CD4-positive, alpha-beta T cell treated with Interleukin-6 at 100 ng/mL for 8 hours (primary cell): ENCODE results near the gene DLGAP5.

ENCODE experiments used
- DNase-seq: peaks from one replicate; pipeline ENCODE4 v3.0.0-alpha.2; 2020; ENCODE audit warnings: mixed read lengths, low spot score

DLGAP5 gene

DNA sequence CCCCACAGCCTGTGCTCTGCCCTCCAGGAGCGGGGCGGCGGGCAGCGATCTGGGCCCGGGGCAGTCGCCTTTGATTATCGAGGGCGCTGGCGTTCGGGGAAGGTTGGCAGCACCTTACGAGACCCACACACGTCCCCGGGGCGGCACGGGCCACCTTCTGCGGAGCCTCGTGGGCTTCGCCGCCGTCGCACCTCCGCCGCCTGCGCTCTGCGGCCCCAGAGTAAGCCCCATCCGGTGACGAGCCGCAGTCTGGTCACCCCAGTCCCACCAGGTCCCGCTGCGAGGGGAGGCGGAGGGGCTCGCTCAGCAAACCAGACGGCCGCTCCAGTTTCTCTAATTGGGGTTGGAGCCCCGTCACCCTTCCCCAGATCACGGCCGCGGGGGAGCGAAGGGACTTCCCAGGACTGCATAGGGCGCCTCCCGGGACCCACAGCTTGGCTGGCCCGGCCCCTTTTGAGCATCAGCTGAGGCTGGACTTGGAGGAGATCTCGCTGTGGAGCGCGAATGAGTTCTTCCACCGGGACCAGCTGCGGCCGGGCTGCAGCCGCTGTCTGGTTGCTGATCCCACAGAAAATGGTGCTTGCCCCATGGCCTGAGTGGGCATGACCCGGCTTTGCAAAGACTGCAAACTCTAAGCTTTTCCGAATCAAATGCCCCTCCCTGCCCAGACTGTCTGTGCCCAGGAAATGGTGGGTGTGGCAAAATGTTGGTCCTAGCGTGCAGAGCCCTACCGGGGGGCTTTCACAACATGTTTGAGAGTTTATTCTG is 61.8 kb downstream of the DLGAP5 start:
- peak; percentile 26 for DNase-seq

GRCh38 chr14:55129086-55129427 is 62.3 kb downstream of the DLGAP5 start, which contains the start of gene LGALS3:
LGALS3 (plus strand) TSS chr14:55129252; CDS start chr14:55137374, 8,122 bp downstream.
- peak; percentile 9 for DNase-seq

DNA sequence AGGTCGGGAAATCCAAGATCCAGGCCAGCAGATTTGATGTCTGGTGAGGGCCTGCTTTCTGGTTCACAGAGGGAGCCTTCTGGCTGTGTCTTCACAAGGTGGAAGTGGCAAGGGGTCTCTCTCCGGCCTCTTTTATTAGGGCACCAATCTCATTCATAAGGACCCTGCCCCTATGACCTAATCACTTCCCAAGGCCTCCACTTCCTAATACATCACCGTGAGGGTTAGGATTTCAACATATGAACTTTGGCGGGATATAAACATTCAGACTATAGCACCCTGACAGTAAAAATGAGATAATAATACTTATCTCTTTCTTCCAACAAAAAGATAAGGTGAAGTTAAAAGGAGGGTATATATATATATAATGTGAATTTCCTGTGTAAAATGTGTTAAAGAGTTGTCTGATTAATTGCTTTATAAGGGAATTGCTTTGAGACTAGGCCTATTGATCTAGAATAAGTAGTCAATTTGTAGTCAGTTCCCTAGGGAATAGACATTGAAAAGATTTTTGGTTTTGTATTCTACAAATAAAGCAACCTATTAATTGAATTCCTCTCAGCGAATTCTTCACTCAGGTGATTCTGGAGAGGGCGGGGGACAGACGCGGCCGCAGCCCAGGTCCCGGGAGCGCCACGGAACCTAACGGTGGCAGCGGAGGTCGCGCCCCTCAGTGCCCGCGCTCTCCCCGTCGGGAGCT is 62.8 kb downstream of the DLGAP5 start:
- no peak for DNase-seq

DNA sequence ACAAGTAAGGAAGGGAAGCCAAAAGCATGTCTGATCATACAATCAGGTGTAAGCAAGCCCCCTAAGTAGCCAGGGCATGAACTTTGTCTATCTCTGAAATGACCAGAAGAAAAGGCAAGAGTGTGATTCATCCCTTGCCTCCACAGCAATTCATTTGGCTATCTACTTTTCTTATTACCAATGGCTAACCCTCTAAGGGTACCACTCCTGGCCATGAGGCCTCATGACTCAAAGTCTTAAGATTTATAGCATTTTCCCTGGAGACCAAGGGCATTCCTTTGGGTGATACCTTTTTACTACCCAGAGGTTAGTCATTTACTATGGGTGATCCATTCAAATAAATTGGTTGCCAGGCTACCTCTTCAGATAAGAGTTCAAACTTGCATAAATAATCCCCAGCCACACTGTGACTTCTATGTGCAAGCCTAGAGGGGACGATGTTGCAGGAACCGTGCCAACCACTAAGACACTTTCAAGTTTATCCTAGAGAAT is 63.9 kb downstream of the DLGAP5 start:
- DNase-seq, result no peak

- no peak for DNase-seq
Observed at GRCh38 chr14:55126932-55127459, 64.4 kb downstream of the DLGAP5 start.

DNA sequence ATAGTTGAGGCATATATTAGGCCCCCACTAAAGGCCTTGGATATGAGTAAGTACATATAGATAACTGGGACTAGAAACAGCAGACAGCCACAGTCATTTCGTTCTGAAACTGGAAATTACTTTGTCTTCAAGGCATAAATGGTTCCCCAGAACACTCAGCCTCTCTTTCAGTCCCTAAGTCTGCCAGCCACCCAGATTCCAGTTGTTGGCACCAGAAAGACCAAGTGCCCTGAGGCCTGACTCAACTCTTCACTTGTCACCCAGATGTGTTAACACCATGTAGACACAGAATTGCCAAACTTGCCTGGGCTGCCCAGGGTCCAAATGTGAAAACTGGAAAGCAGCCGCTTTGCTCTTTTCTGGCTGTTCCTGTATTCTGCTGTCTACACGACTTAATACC is 65.4 kb downstream of the DLGAP5 start:
- no peak for DNase-seq

DNA sequence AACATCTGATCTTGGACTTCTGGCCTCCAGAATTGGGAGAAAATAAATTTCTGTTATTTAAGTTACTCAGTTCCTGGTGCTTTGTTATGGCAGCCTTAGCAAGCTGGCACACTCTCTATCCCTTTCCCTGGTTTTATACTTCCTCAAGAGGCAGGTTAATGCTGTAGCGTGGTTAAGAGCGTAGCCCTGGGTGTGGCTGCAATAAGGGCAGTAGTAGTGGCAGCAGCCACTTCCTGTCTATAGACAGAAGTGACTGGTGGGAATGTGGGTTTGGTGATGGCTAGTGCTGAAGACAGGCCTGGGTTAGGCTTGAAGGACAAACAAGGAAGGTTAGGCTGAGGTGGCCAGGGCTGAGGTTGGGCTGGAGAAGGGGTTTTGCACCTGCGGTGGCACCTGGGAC is 66.0 kb downstream of the DLGAP5 start:
- DNase-seq, result no peak

- DNase-seq, result no peak
Observed at GRCh38 chr14:55124774-55125386, 66.5 kb downstream of the DLGAP5 start.

GRCh38 chr14:55123852-55124639 is 67.3 kb downstream of the DLGAP5 start:
- DNase-seq, result no peak

GRCh38 chr14:55123101-55123500 is 68.3 kb downstream of the DLGAP5 start:
- no peak for DNase-seq

GRCh38 chr14:55122440-55122986 is 68.9 kb downstream of the DLGAP5 start:
- DNase-seq, result no peak

GRCh38 chr14:55121628-55122439 is 69.6 kb downstream of the DLGAP5 start:
- no peak for DNase-seq

DNA sequence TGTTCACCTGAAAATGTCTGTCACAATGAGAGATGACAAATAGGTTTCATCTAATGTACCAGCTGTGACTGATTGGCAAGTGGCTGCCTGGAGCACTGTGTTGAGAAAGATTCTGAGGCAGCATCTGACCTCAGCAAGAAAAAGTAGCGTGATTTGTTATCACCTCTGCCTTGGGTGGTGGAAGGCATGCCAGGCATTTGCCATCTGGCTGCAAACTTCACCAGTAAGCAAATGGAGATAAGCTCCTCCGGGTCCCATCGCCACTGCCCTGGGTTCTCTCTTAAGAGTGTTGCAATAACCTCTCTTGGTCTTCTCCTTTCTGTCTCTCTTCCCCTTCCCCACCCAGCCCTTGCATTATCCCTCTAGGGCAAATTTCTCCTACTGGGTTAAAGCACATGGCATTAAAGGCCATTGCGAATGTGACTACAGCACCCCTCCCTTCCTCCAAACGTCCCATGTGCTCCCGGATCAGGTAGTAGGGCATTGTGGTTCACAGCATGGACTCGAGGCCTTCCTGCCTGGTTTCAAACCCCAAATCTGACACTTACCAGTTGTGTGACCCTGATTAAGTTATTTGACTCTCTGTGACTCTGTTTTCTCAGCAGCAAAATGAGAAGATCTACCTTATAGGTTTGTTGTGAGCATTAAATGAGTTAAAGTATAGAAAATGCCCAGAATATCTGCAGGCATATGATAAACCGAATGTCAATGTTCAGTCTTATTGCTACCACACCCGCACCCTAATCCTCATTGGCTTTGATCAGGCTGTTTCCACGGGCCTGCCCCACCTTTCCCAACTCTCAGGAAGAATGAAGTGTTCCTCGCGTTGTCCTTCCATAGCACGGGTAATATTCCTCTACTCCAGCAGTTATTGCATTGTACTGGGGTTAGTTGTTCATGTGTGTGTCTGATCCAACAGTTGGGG is 70.6 kb downstream of the DLGAP5 start:
- DNase-seq, result no peak

DNA sequence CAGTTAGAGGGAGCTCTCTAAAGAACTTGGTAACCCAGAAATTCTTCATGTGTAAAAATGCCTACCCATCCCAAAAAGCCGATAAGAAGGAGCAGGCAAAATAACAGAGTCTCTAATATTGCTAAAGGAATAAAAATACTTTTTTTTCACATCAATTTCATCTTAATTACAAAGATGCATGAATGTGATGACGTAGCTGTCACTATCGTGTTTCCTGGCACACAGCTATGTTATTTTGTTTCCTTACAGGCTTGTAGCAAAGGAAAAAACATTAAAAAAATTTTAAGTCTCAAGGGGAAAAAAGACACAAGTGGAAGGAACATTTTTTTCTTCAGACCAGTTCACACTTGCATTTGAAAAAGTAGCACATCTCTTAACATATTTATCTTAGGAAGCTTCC is 72.6 kb downstream of the DLGAP5 start:
- DNase-seq, result no peak

GRCh38 chr14:55117803-55118441 is 73.5 kb downstream of the DLGAP5 start:
- no peak for DNase-seq

- DNase-seq, result no peak
Observed at GRCh38 chr14:55116246-55117030, 74.9 kb downstream of the DLGAP5 start.

DNA sequence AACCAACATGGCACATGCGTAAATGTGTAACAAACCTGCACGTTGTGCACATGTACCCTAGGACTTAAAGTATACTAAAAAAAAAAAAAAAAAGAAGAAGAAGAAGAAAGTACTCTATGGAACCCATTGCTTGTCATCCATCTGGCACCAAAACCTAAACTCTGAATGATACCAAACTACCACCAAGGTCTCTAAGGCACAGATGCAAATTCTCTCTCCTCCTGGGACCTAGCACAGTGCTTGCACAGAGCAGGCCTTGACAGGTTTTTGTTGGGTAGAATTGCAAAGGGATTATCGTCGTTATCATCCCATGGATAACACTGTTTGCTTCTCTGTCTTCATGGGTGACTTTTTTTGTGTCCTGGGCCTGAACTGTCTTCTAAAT is 75.5 kb downstream of the DLGAP5 start:
- DNase-seq, result no peak

DNA sequence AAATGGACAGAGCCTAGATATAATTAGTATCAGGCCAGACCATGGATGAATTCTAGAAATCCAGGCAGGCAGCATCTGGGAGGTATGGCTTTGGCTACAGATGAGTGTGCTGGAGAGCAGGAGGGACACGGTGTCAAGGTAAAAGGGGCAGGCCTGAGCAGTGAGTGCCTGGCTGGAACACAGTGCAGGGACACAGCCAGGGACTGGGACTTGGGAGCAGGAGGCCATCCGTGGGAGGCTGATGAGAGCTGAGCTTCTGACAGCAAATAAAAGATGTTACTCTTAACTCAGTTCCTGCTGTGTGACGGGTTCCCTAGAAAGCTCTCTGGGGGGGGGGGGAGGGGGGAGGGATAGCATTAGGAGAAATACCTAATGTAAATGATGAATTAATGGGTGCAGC is 75.9 kb downstream of the DLGAP5 start:
- DNase-seq, result no peak
